Gastrocnemius medialis (tissue), 4 donors: ENCODE results near the gene TRMT112.

ENCODE experiments used
- POLR2A ChIP-seq, 2 donors: fragments of 450-650 bp; IDR thresholded peaks; one replicate each; pipeline ENCODE4 v1.6.1; 2017; ENCODE audit warnings: antibody characterized with exemption in 2 of 2, mild to moderate bottlenecking in 2 of 2, moderate library complexity in 2 of 2
- TF ChIP-seq, protein P1 (sequence below), 5 experiments: fragments of 450-650 bp in 3 of 5; fragments of 200-600 bp in 2 of 5; sonication (generic) in 2 of 5; IDR thresholded peaks in 4 of 5; conservative IDR thresholded peaks in 1 of 5; 1 replicate in 4 of 5; 2 replicates in 1 of 5; pipeline ENCODE4 v1.5.1; 2016 to 2019; ENCODE audit warnings: antibody characterized with exemption in 5 of 5, mild to moderate bottlenecking in 3 of 5, moderate library complexity in 3 of 5

- TF ChIP-seq, protein P1, sequence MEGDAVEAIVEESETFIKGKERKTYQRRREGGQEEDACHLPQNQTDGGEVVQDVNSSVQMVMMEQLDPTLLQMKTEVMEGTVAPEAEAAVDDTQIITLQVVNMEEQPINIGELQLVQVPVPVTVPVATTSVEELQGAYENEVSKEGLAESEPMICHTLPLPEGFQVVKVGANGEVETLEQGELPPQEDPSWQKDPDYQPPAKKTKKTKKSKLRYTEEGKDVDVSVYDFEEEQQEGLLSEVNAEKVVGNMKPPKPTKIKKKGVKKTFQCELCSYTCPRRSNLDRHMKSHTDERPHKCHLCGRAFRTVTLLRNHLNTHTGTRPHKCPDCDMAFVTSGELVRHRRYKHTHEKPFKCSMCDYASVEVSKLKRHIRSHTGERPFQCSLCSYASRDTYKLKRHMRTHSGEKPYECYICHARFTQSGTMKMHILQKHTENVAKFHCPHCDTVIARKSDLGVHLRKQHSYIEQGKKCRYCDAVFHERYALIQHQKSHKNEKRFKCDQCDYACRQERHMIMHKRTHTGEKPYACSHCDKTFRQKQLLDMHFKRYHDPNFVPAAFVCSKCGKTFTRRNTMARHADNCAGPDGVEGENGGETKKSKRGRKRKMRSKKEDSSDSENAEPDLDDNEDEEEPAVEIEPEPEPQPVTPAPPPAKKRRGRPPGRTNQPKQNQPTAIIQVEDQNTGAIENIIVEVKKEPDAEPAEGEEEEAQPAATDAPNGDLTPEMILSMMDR (IDR thresholded peaks at IDR 0.05 in 4 of 5, conservative IDR thresholded peaks at IDR 0.05 in 1 of 5), result no peak
- no peak for TF ChIP-seq POLR2A (IDR thresholded peaks at IDR 0.05)
Observed at GRCh38 chr11:64314805-64315561, 2.4 kb downstream of the TRMT112 start.
